GM18526 (cell line): ENCODE results near the gene SLC23A3.

Experiments used
- POLR2A ChIP-seq: IDR thresholded peaks from 3 replicates; pipeline ENCODE4 v1.6.1; 2011; ENCODE audit not compliant: insufficient read length; ENCODE audit errors: extremely low read depth

The SLC23A3 gene

GRCh38 chr2:219168932-219169331 lies 897 bp downstream of the SLC23A3 start:
- no peak for TF ChIP-seq POLR2A

GRCh38 chr2:219168526-219168925 lies 1.3 kb downstream of the SLC23A3 start:
- TF ChIP-seq POLR2A: no peak

GRCh38 chr2:219167997-219168396 lies 1.8 kb downstream of the SLC23A3 start:
- no peak for TF ChIP-seq POLR2A

- no peak for TF ChIP-seq POLR2A
Observed at GRCh38 chr2:219165058-219165911, 4.5 kb downstream of the SLC23A3 start.

- TF ChIP-seq POLR2A: no peak
Observed at GRCh38 chr2:219163156-219163555, 6.7 kb downstream of the SLC23A3 start.

GRCh38 chr2:219161097-219161496 lies 8.7 kb downstream of the SLC23A3 start:
- no peak for TF ChIP-seq POLR2A

- peak; percentile 86 for TF ChIP-seq POLR2A
Observed at GRCh38 chr2:219160186-219161017, 9.4 kb downstream of the SLC23A3 start, which contains the start of gene NHEJ1. TSS of gene NHEJ1 (minus strand) at chr2:219160815. CDS start at chr2:219158362, 2,453 bp downstream.

GRCh38 chr2:219159771-219160185 lies 10.1 kb downstream of the SLC23A3 start:
- TF ChIP-seq POLR2A: no peak

GRCh38 chr2:219158586-219158985 lies 11.2 kb downstream of the SLC23A3 start:
- TF ChIP-seq POLR2A: no peak

GRCh38 chr2:219158025-219158424 lies 11.8 kb downstream of the SLC23A3 start:
- no peak for TF ChIP-seq POLR2A

GRCh38 chr2:219157396-219157795 lies 12.4 kb downstream of the SLC23A3 start:
- TF ChIP-seq POLR2A: no peak

GRCh38 chr2:219155054-219155644 lies 14.7 kb downstream of the SLC23A3 start:
- TF ChIP-seq POLR2A: no peak

GRCh38 chr2:219149667-219150066 lies 20.2 kb downstream of the SLC23A3 start:
- TF ChIP-seq POLR2A: no peak

GRCh38 chr2:219142329-219142728 lies 27.5 kb downstream of the SLC23A3 start:
- TF ChIP-seq POLR2A: no peak

GRCh38 chr2:219140722-219141121 lies 29.1 kb downstream of the SLC23A3 start:
- no peak for TF ChIP-seq POLR2A
